T-helper 1 cell treated with Interleukin-12 subunit alpha and Interleukin-12 subunit beta and Interleukin-4 antibody, amounts not matched to agents 30 μg/mL and 1 μg/mL, for 36 hours (primary cell): ENCODE results near the gene COA1.
"Not testable (repeated sequence)": the region's sequence is repeated elsewhere in the genome, so short reads cannot be mapped to it uniquely, and the experiment has no call there.

Experiments
- H3K27ac Mint-ChIP-seq: one replicate; pipeline ENCODE4 v1.8.0; 2021; ENCODE audit warnings: mild to moderate bottlenecking, mixed read lengths
- H3K27me3 Mint-ChIP-seq: one replicate; pipeline ENCODE4 v1.8.0; 2021; ENCODE audit warnings: low read depth, mixed read lengths
- H3K36me3 Mint-ChIP-seq: one replicate; pipeline ENCODE4 v1.8.0; 2021; ENCODE audit warnings: low read depth, mixed read lengths
- H3K4me1 Mint-ChIP-seq: one replicate; pipeline ENCODE4 v1.8.0; 2021; ENCODE audit warnings: low read depth, mixed read lengths
- H3K4me3 Mint-ChIP-seq: one replicate; pipeline ENCODE4 v1.8.0; 2021; ENCODE audit warnings: mild to moderate bottlenecking, moderate library complexity, mixed read lengths
- H3K9me3 Mint-ChIP-seq: one replicate; pipeline ENCODE4 v1.8.0; 2021; ENCODE audit warnings: mixed read lengths

Gene COA1

DNA sequence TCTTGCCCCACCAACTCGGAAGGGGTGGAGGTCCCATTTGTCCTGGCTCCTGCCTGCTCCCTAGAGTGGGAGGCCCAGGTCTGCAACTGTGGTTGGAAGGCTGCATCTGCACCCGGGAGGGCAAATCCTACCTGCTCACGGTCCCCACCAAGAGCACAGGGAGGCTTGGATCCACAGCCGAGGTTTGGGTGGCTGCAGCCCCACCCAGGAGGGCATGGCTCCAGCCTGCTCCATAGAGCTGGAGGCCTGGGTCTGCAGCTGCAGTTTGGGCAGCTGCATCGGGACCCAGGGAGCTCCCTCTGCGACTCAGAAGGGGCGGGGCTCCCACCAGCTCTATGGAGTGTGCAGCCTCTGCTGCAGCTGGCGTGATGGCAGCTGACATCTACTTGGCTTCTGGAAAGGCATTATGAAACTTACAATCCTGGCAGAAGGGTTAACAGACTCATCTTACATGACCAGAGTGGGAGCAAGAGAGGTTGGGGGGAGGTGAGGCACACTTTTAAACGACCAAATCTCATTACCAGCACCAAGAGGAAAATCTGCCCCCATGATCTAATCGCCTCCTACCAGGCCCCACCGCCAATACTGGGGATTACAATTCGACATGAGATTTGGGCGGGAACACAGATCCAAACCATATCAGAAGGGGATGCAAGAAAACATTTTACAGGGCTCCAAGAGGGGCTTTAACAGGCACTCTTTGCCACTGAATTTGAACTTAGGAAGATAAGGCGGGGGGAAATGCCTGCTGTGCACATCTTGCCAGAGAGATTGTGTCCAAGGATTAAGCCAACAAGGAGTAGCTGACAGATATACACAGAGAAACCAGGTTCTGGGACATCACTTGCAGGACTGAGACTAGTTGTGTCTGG is 20.9 kb upstream of the COA1 start:
- H3K27me3 Mint-ChIP-seq: no peaks in the 10 kb centered on the region
- no peaks in the 10 kb centered on the region for H3K4me1 Mint-ChIP-seq
- no peaks in the 10 kb centered on the region for H3K36me3 Mint-ChIP-seq
- H3K9me3 Mint-ChIP-seq: no peaks in the 10 kb centered on the region
- no peak overlapping the region for H3K27ac Mint-ChIP-seq
- no peak overlapping the region for H3K4me3 Mint-ChIP-seq

DNA sequence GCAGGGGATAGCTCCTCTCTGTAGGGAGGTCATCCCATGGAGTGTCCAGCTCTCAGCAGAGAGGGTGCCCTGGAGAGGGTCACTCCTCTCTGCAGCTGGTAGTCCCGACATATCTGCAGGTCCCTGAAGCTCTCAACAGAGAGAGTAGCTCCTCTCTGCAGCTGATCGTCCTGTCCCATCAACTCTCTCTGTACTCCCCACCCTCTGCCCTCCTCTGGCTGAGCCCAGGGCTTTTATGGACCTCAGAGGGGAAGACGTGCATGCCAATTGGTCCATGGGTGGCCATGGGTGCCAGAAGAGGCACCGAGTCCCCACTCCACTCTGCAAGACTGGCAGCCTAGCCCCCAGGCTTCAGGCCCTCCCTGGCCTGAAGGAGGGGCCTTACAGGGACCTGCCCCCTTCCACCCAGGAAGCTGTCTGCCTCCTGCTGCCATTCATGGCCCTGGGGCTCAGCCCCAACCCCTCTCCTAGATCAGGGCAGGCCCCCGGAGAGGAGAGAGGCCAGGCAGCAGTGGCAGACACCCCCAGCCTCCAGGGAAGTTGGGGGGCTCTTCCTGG is 20.1 kb upstream of the COA1 start:
- Mint-ChIP-seq H3K36me3 (no peaks in the 10 kb centered on the region), H3K4me1 (no peaks in the 10 kb centered on the region), H3K27ac (no peak overlapping the region), H3K9me3 (no peaks in the 10 kb centered on the region), H3K27me3 (no peaks in the 10 kb centered on the region), H3K4me3 (no peak overlapping the region)

DNA sequence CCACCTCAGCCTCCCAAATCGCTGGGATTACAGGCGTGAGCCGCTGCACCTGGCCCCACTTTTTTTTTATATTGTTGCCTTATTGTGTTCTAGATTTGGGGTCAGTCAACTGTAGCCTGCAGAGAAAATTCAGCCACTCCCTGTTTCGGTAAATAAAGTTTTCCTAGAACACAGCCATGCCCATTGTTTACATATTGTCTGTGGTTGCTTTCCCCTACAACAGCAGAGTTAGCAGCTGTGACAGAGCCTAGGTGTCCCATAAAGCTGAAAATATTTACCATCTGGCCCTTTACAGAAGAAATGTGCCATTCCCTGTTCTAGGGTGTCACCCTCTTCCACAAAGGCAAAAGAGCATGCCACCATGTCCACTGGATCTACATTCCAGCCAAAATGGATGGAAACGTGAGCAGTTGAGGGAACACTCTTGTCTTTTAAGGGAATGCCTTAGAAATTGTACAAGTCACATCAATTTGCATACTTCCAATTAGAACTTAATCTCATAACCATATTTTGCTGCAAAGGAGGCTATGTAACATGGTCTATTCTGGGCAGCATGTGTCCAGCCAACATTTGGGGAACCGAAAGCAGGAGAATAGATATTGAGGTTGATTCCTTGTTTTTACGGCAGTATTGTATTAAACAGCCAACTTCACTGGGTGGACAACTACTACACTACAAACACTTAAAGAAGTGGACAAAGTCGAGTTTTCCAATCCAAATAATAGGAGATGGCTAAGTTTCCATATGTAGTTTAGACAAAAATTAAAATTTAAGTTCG is 18.2 kb upstream of the COA1 start:
- Mint-ChIP-seq H3K9me3 (no peaks in the 10 kb centered on the region), H3K4me1 (no peaks in the 10 kb centered on the region), H3K27ac (no peak overlapping the region), H3K36me3 (no peaks in the 10 kb centered on the region), H3K27me3 (no peaks in the 10 kb centered on the region), H3K4me3 (no peak overlapping the region)

DNA sequence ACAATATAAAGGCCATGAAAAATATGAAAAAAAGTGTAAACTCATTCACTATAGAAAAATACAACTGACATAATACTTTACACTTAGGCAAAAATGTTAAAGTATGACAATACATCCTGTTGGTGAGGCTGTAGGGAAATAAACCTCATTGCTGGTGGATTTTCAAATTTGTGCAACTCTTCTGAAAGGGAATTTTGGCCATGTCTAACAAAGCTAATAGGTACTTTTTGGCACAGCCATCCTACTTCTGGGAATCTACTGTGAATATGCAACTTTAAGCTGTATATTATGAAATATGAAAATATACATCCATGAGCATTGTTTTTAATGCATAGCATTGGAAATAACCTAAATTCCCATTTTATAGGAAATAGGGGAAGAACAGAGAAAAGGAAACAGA is 13.4 kb upstream of the COA1 start:
- no peak overlapping the region for H3K4me3 Mint-ChIP-seq
- no peaks in the 10 kb centered on the region for H3K36me3 Mint-ChIP-seq
- H3K27me3 Mint-ChIP-seq: no peaks in the 10 kb centered on the region
- H3K9me3 Mint-ChIP-seq: peaks cover 4% of the 10 kb centered on the region
- no peaks in the 10 kb centered on the region for H3K4me1 Mint-ChIP-seq
- no peak overlapping the region for H3K27ac Mint-ChIP-seq

DNA sequence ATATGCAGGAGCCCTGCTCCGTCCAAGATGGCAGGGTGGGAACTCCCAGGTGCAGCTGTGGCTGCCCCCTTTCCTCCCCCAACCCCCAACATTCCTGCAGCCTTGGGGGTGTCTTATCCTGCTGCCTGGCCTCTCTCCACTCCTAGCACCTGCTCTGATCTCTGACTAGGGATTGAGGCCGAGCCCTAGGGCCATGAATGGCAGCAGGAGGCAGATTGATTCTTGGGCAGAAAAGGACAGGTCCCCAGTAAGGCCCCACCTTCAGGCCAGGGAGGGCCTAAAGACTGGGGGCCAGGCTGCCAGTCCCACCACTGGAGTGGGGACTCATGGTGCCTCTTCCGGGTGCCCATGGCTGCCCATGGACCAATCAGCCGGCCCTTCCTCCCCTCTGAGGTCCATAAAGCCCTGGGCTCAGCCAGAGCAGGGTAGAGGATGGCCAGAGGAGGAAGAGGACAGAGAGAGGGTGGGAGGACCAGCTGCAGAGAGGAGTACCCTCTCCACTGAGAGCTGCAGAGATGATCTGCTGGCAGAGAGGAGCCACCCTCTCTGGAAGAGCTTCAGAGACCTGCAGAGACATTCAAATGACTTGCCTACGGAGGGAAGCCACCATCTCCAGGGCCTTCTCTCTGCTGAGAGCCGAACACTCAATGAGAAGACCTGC is 8.3 kb upstream of the COA1 start:
- H3K36me3 Mint-ChIP-seq: no peaks in the 10 kb centered on the region
- no peak overlapping the region for H3K4me3 Mint-ChIP-seq
- H3K4me1 Mint-ChIP-seq: peaks cover 18% of the 10 kb centered on the region
- H3K9me3 Mint-ChIP-seq: peaks cover 4% of the 10 kb centered on the region
- H3K27me3 Mint-ChIP-seq: no peaks in the 10 kb centered on the region
- no peak overlapping the region for H3K27ac Mint-ChIP-seq

DNA sequence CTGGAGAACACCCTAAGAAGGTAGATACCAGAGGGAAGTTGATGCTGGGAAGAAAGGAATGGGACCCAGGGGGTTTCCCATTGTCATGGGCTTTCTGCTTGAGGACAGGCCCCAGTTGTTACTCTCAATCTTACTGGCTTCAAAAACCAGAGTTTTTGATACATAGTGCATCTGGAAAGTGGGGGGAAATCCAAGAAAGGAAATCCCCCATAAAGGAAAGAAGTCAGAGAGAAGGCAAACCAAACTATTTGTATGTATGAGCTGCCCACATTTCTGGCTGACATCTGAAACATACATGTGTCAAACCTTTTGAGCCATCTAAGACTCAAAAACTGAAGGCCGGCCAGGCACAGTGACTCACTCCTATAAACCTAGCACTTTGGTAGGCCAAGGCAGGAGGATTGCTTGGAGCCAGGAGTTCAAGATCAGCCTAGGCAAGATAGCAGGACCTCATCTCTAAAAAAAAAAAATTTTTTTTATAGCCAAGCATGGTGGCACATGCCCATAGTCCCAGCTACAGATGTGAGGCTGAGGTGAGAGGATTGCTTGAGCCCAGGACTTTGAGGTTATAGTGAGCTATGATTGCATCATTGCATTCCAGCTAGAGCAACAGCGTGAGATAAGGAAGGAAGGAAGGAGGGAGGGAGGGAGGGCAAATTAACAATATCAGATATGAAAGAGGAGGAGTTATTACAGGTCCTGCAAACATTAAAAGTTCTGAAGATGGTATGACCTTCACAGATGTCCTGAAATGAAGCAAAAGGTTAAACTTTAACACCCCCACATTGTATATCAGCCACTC is 6.7 kb upstream of the COA1 start:
- Mint-ChIP-seq H3K27ac (peak overlapping the region; percentile 58), H3K4me3 (no peak overlapping the region)

DNA sequence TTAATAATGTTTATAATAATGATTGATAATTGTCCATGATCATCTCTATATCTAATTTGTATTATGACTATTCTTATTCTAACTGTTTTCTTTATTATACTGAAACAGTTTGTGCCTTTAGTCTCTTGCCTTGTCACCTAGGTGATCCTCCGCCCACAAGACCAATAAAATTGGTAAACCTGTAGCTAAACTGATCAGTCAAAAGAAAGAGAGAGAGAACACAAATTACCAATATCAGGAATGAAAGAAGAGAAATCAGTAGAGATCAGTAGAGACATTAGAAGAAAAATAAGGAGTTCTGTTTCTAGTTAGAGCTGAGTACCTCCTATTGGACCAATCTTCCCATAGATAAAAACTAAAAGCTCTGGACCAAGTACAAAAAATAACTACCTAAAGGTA is 6.1 kb upstream of the COA1 start:
- H3K4me1 Mint-ChIP-seq: peaks cover 19% of the 10 kb centered on the region
- peaks cover 4% of the 10 kb centered on the region for H3K9me3 Mint-ChIP-seq
- H3K36me3 Mint-ChIP-seq: no peaks in the 10 kb centered on the region
- H3K4me3 Mint-ChIP-seq: no peak overlapping the region
- no peak overlapping the region for H3K27ac Mint-ChIP-seq
- H3K27me3 Mint-ChIP-seq: no peaks in the 10 kb centered on the region

More for the DNA sequence above, 6.7 kb upstream of the COA1 start:
- Mint-ChIP-seq H3K36me3 (no peaks in the 10 kb centered on the region), H3K27me3 (no peaks in the 10 kb centered on the region), H3K9me3 (peaks cover 4% of the 10 kb centered on the region), H3K4me1 (peaks cover 18% of the 10 kb centered on the region)

DNA sequence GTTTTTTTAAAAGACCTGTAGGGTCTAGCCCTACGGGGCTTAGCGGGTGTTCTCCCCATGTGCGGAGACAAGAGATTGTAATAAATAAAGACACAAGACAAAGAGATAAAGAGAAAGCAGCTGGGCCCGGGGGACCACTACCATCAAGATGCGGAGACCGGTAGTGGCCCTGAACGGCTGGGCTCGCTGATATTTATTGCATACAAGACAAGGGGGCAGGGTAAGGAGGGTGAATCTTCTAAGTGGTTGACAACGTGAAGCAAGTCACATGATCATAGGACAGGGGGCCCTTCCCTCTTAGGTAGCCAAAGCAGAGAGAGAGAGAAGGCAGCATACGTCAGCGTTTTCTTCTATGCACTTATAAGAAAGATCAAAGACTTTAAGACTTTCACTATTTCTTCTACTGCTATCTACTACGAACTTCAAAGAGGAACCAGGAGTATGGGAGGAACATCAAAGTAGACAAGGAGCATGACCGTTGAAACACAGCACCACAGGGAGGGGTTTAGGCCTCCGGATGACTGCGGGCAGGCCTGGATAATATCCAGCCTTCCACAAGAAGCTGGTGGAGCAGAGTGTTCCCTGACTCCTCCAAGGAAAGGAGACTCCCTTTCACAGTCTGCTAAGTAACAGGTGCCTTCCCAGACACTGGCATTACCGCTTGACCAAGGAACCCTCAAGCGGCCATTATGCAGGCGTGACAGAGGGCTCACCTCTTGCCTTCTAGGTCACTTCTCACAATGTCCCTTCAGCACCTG is 5.4 kb upstream of the COA1 start:
- not testable (repeated sequence) for H3K4me3 Mint-ChIP-seq, H3K27me3 Mint-ChIP-seq, H3K27ac Mint-ChIP-seq, H3K9me3 Mint-ChIP-seq, H3K36me3 Mint-ChIP-seq
- peaks cover 21% of the 10 kb centered on the region for H3K4me1 Mint-ChIP-seq

DNA sequence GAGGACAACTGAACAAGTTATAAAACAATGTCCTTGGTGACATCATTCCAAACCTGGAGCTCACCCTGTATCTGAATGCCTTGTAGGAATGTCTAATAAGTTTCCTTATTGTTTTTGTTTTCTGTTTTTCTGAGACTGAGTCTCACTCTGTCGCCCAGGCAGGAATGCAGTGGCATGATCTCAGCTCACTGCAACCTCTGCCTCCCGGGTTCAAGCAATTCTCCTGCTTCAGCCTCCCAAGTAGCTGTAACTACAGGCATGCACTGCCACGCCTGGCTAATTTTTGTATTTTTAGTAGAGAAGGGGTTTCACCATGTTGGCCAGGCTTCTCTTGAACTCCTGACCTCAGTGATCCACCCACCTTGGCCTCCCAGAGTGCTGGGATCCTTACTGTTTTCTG is 2.2 kb upstream of the COA1 start:
- H3K4me1 Mint-ChIP-seq: peaks cover 35% of the 10 kb centered on the region
- H3K27ac Mint-ChIP-seq, H3K9me3 Mint-ChIP-seq, H3K27me3 Mint-ChIP-seq, H3K36me3 Mint-ChIP-seq, H3K4me3 Mint-ChIP-seq: not testable (repeated sequence)

DNA sequence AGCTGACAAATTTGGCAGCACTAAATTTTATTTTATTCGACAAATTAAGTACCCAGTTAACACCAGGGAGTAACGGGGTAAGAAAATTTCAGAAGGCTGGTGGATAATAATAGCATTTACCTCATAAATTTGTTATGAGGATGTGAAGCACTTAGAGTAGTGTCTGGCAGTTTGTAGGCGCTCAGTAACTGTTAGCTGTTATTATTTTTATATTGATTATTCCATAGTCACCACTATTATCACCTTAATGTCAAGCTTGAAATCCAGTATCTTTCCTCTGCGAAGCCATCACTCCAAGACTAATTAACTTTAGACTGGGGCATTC is 563 bp upstream of the COA1 start:
- Mint-ChIP-seq H3K4me1 (peaks cover 28% of the 10 kb centered on the region), H3K27me3 (no peaks in the 10 kb centered on the region), H3K27ac (peak overlapping the region; percentile 79), H3K4me3 (peak overlapping the region; percentile 79), H3K9me3 (no peaks in the 10 kb centered on the region), H3K36me3 (peaks cover 3% of the 10 kb centered on the region)

DNA sequence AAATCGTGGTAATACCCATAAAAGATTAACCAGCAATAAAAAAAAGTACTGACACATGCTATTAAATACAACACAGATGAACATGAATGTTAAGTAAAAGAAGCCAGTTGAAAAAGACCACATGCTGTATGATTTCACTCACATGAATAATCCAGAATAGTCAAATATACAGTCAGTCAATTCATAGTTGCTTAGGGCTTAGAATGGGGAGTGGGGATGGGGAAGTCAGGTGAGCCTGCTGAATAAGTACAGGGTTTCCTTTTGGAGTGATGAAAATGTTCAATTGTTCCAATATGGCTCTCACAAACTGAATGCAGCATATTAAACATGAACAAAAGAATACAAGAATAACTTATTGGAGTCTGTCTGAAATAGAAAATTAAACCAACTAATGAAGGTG is 1.8 kb downstream of the COA1 start:
- H3K4me3 Mint-ChIP-seq: peak overlapping the region; percentile 63
- peak overlapping the region; percentile 22 for H3K27ac Mint-ChIP-seq
- H3K27me3 Mint-ChIP-seq: no peaks in the 10 kb centered on the region
- H3K36me3 Mint-ChIP-seq: peaks cover 3% of the 10 kb centered on the region
- H3K4me1 Mint-ChIP-seq: peaks cover 26% of the 10 kb centered on the region
- H3K9me3 Mint-ChIP-seq: no peaks in the 10 kb centered on the region

DNA sequence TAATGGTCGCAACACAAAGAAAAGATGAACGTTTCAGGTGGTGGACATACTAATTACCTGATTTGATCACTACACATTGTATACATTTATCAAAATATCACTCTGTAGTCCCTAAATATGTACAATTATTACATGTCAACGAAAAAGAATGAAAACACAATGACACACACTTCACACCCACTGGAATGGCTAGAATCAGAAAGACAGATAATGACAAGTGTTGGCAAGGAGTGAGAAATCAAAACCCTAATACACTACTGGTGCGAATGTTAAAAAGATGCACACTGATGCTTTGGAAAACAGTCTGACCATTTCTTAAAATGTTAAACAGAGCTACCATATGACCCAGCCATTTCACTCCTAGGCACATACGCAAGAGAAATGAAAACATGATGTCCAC is 2.3 kb downstream of the COA1 start:
- Mint-ChIP-seq H3K4me3 (peak overlapping the region; percentile 63), H3K4me1 (peaks cover 26% of the 10 kb centered on the region), H3K9me3 (no peaks in the 10 kb centered on the region), H3K27me3 (no peaks in the 10 kb centered on the region), H3K36me3 (peaks cover 3% of the 10 kb centered on the region), H3K27ac (no peak overlapping the region)

DNA sequence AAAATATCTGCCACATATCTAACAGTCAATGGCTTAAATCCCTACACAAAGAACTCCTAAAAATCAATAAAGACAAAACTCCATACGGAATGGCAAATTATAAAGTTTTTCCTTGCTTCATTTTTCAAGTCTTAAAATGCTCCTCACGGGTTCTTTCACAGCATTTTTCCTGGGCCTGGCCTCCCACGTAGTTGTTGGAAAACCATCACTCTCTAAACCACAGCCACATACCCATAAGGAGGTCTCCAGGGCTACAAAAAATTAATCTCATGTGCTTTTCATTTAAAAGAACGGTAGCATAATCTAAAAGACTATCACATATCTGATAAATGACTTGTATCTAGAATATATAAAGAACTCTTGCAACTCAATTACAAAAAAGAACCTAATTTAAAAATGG is 2.9 kb downstream of the COA1 start:
- no peaks in the 10 kb centered on the region for H3K27me3 Mint-ChIP-seq
- no peak overlapping the region for H3K4me3 Mint-ChIP-seq
- H3K4me1 Mint-ChIP-seq: peaks cover 26% of the 10 kb centered on the region
- H3K27ac Mint-ChIP-seq: no peak overlapping the region
- peaks cover 3% of the 10 kb centered on the region for H3K36me3 Mint-ChIP-seq
- H3K9me3 Mint-ChIP-seq: no peaks in the 10 kb centered on the region
